HG03575 (cell line): ENCODE data around the gene PAXX.

Experiments used
- ATAC-seq: cut with Tn5 transposase; IDR thresholded peaks from one replicate; pipeline ENCODE4 v1.9.1; 2021; ENCODE audit not compliant: unreplicated experiment, insufficient number of reproducible peaks, low FRiP score; ENCODE audit errors: extremely low read depth

PAXX gene

DNA sequence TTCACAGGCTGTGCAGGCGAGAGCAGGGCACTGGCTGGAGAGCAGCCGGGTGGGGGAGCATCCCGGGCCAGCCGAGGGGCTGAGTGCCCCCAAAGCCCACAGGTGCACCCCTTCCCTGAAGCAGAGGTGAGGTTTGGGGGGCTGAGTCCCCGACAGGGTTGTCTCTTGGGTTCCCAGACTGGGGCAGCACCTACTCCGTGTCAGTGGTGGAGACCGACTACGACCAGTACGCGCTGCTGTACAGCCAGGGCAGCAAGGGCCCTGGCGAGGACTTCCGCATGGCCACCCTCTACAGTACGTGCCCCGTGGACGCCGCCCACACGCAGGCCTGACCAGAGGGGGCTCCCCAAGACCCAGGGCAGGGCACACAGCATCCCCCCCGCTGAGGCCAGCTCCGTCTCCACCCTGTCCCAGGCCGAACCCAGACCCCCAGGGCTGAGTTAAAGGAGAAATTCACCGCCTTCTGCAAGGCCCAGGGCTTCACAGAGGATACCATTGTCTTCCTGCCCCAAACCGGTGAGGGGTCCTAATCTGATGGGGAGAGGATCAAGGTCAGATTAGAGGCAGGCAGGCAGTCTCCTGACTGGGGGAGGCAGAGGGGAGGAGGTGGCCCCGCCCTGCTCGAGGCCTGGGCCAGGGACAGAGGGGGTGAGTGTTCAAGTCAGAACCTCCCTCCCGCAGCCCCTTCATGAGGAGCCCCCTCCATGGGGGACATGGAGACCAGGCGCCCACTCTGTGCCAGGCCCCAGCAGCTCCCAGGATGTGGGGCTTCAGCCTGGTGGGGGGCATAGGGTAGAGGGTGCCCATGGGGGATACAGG lies 12.2 kb upstream of the PAXX start:
- ATAC-seq: no peak

- ATAC-seq: no peak
Observed at GRCh38 chr9:136980669-136981478, 11.3 kb upstream of the PAXX start.

GRCh38 chr9:136981588-136982231 lies 10.5 kb upstream of the PAXX start:
- ATAC-seq: no peak

GRCh38 chr9:136982232-136983051 lies 9.8 kb upstream of the PAXX start, which contains the start of gene LCNL1:
TSS of gene LCNL1 (plus strand) at chr9:136982993. CDS start at chr9:136983587, 594 bp downstream.
- no peak for ATAC-seq

- no peak for ATAC-seq
Observed at GRCh38 chr9:136983167-136983566, 9.1 kb upstream of the PAXX start.

DNA sequence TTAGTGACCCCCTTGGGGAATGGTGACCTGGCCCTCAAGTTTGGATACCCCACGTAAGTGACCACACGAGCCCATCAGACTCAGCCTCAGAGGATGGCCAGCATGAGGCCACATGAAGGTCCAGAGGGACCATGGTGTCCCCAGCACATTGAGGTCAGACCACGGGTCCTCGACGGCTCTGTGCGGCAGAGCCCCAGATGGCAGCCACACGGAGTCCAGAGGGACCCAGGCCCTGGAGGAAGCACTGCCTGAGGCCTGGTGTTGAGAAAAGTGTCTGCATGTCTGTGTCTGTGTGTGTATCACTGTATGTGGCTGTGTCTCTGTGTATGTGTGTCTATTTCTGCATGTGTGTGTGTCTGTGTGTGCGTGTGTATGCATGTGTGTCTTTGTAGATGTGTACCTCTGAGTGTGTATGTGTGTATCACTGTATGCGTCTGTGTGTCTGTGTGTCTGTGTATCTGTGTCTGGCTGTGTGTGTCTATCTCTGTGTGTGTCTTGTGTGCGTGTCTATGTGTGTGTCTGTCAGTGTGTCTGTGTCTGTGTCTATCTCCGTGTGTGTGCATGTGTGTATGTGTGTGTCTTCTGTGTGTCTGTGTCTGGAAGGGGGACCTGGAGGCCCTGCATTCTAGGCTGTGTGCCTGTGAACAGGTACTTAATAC lies 8.4 kb upstream of the PAXX start:
- no peak for ATAC-seq

GRCh38 chr9:136984464-136985026 lies 7.7 kb upstream of the PAXX start:
- no peak for ATAC-seq

DNA sequence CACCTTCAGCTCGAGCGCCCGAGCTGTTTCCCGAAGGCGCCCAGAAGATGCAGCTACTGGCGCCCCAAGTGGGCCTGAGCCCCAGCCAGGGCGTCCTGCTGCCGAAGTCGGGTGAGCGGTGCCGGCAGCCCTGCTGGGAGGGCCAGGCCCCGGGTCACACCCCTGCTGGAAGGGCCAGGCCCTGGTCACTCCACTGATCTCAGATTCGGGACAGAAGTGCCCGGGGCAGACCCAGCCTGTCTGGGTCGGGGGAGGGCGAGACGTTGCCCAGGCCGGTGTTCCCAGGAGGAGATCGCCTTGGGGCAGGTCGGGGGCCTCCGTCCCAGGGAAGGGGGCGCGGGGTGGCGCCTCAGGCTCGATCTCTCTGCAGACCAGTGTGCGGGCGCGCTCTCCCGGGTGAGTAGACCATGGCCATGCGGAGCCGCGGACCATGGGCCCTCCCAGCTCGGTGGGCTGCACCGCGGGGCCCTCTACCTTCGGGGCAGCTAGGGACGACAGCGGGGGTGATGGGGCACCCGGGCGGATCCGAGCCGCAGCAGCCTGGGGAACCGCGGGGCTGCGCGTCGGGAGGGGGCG lies 7.1 kb upstream of the PAXX start:
- no peak for ATAC-seq

DNA sequence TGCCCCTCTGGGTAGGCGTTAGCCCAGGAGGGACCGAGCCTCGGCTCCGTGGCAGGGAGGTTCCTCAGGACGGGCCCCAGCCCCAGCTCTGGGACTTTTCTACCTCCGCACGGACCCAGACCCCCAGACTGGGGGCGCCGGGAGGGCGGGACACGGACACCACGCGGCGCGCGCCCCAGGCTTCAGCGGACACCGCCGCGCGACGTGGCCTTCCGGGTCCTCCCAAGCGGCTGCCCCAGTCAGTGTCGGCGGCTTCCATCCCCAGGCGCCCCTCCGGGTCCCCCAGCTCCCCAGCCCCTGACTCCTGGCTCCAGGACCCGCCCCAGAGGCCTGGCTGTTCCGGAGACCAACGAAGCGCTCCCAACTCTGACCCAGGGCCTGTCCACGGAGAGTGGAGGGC lies 6.4 kb upstream of the PAXX start:
- no peak for ATAC-seq

DNA sequence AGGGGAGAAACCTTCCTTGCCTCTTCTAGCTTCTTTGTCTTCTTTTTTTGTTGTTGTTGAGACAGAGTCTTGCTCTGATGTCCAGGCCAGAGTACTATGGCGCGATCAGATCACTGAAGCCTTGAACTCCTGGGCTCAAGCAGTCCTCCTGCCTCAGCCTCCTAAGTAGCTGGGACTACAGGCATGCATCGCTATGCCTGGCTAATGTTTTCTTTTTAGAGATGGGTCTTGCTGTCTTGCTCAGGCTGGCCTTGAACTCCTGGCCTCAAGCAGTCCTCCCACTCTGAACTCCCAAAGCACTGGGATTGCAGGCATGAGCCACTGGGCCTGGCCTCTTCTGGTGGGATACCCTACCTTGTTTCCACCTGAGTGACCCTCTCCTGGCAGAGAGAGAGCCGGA lies 3.4 kb upstream of the PAXX start:
- no peak for ATAC-seq

GRCh38 chr9:136990242-136990911 lies 1.8 kb upstream of the PAXX start:
- ATAC-seq: no peak

GRCh38 chr9:136992819-136993369 lies 672 bp downstream of the PAXX start:
- ATAC-seq: no peak

DNA sequence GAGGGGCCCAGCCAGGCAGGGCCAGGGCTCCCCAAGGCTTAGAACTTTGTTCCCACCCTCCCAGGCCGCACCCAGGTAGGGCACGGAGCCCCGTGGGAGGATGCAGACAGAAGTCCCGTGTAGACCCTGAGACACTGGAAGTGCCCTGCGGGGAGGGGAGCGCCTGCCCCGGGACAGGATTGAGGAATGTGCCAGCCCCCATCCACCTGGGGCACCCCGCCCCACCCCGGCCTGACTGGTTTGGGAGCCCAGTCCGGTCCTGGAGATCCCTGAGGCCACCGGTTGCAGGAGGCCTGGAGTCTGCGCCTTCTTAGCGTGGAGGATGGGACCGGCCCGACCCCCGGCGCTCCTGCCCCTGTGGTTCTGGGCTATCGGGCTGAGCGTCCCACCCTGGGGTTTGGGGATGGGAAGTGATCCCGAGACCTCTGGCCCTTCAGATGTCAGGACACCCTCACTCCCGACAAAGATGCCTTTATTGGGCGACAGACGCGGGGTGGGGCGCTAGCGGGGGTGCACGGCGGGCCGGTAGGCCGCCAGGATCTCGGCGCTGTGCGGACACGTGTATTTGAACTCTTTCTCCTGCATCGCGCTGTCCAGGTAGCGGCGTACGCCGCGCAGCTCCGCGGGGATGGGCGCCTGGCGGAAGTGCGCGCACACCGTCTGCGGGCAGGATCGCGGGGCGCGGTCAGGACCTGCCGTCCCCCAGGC lies 2.1 kb downstream of the PAXX start:
- no peak for ATAC-seq

DNA sequence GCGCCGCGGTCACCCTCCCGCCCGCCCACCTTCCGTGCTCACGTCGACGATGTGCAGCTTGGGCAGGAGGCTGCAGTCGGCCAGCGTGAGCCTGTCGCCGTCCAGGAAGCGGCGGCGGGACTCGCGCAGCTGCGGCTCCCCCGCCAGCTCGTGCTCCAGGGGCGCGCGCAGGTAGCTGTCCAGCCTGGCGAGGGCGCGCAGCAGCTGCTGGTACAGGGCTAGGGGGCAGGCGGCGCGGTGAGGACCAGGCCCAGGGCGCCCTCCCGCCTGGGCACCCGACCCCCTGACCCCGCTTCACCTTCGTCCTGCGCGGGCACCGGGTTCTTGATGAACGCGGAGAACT lies 2.6 kb downstream of the PAXX start:
- ATAC-seq: no peak

DNA sequence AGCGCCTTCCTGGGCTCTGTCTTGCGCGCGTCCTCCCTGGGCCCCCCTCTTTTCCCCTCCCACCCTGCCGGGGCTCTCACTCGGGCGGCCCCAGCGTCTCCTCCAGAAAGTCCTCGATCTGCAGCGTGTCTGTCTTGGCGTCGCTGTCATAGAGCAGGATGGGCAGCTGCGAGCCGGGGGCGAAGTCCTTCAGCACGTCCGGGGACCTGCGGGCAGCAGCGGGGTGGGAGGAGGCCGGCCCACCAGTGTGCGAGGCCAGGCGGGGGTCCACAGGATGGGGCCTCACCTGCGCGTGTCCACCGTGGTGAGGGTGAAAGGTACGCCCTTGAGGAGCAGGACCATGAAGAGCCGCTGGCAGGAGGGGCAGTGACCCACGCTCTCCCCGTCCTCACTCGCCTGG lies 3.1 kb downstream of the PAXX start:
- ATAC-seq: no peak

DNA sequence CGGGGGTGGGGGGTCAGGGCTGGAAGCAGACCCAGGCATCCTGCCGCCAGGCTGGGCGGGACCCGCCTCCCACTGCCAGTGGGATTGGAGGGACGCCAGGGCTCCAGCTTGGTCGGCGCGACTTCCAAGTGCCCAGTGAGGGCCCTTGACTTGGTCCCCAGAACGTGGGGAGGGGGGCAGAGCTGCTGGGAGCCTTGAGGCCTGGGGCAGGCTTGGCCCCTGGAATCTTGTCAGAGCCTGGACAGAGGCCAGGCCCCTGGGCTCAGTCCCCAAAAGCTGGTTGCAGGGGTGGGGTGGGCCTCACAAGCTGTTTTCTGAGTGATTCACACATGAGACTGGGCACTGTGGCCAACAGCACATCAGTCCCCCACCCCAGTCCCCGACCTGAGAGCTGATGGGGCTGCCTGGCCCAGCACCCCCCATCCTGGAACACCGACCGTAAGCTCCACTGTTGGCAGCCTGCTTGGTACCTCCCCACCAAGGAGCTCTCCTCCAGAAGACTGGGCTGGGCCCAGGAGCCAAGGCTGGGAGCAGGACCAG lies 3.6 kb downstream of the PAXX start:
- no peak for ATAC-seq
